Activated CD8-positive, alpha-beta memory T cell treated with anti-CD3 and anti-CD28 coated beads for 48 hours (primary cell): Measurements from ENCODE around the gene WFDC12.

ENCODE experiments used
- DNase-seq, 3 experiments: peaks; one replicate each; pipeline ENCODE4 v3.0.0-alpha.2; 2020; ENCODE audit warnings: low read depth in 2 of 3, low spot score in 2 of 3

The WFDC12 gene

GRCh38 chr20:45115386-45115774 is 8.9 kb downstream of the WFDC12 start:
- no peak for DNase-seq

GRCh38 chr20:45114465-45115385 is 9.5 kb downstream of the WFDC12 start, which contains the start of gene WFDC5:
WFDC5 (minus strand) TSS chr20:45115174; CDS start chr20:45115083, 91 bp downstream.
- no peak for DNase-seq

GRCh38 chr20:45113865-45114264 is 10.4 kb downstream of the WFDC12 start:
- no peak for DNase-seq

- no peak for DNase-seq
Measured at GRCh38 chr20:45112754-45113153, 11.5 kb downstream of the WFDC12 start.

GRCh38 chr20:45111799-45112471 is 12.3 kb downstream of the WFDC12 start:
- DNase-seq, result no peak

- no peak for DNase-seq
Measured at GRCh38 chr20:45111285-45111684, 13.0 kb downstream of the WFDC12 start.

GRCh38 chr20:45110301-45110700 is 14.0 kb downstream of the WFDC12 start:
- DNase-seq, result no peak

- no peak for DNase-seq
Measured at GRCh38 chr20:45109634-45110033, 14.6 kb downstream of the WFDC12 start.

- DNase-seq, result no peak
Measured at GRCh38 chr20:45105317-45105716, 18.9 kb downstream of the WFDC12 start.

- no peak for DNase-seq
Measured at GRCh38 chr20:45104786-45105185, 19.5 kb downstream of the WFDC12 start.

GRCh38 chr20:45103072-45103471 is 21.2 kb downstream of the WFDC12 start:
- DNase-seq, result no peak

- DNase-seq, result no peak
Measured at GRCh38 chr20:45101333-45101850, 22.9 kb downstream of the WFDC12 start.

GRCh38 chr20:45100563-45101245 is 23.6 kb downstream of the WFDC12 start, which contains the start of gene KCNS1:
KCNS1 (minus strand) TSS chr20:45101127; CDS start chr20:45099236, 1,891 bp downstream.
- DNase-seq, result no peak

GRCh38 chr20:45098103-45098773 is 26.0 kb downstream of the WFDC12 start:
- no peak for DNase-seq

GRCh38 chr20:45097485-45098102 is 26.7 kb downstream of the WFDC12 start:
- peak in 2 of 3 experiments; percentile 16 to 18 for DNase-seq

GRCh38 chr20:45096781-45097180 is 27.5 kb downstream of the WFDC12 start:
- no peak for DNase-seq

- peak in 2 of 3 experiments; percentile 12 to 16 for DNase-seq
Measured at GRCh38 chr20:45095805-45096238, 28.4 kb downstream of the WFDC12 start.

GRCh38 chr20:45094864-45095574 is 29.2 kb downstream of the WFDC12 start:
- DNase-seq, result no peak

- DNase-seq, result no peak
Measured at GRCh38 chr20:45094201-45094600, 30.1 kb downstream of the WFDC12 start.

- no peak for DNase-seq
Measured at GRCh38 chr20:45092898-45093297, 31.4 kb downstream of the WFDC12 start.
